NOMO-1 treated with DMSO at 0.1 percent for 48 hours (cell line): ENCODE data around the gene CASZ1.

Source experiments
- DNase-seq: peaks from one replicate; lab custom pipeline; 2025; ENCODE audit not compliant: unreplicated experiment; lab: John Stamatoyannopoulos, UW

Gene CASZ1

GRCh38 chr1:10691075-10691739 lies 105.2 kb downstream of the CASZ1 start:
- no peak for DNase-seq

DNA sequence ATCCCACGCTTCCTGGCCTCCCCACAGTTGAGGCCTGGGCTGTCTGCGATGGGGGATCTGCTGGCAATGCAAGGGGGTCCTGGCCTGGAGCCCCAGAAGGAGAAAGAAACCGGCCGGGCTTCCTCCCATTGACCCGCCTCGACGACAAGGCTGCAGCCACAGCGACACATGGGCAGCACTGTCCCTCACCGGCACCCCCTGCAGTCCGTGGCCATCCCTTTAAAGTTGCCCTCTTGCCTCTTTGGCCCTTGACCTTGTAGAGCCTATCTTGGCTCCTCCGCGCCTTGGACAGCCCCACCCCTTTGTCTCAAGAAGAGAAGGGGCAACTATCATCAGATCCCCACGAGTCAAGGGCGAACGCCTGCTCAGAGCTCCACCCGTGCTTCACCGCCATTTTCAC lies 106.0 kb downstream of the CASZ1 start:
- DNase-seq, result no peak

DNA sequence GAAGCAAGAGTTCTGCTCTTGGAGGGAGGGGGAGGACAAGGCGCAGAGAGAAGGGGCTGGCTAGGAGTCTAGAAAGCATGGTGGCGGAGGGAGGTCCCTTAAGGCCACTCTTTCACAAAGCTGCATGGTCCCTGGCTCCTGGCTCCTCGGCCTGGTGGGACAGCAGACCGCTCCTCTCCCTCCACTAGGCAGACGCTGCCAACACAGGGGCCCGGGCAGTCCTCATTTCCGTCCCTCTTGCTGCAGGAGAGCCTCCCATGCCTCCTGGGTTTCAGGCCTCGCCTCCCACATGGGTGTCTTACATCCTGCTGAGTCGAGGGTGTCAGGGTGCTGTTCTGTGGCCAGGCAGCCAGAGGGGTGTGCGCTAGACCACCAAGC lies 108.0 kb downstream of the CASZ1 start:
- no peak for DNase-seq

- DNase-seq, result no peak
These were observed 108.6 kb downstream of the CASZ1 start for GRCh38 chr1:10687782-10688408.

GRCh38 chr1:10687251-10687651 lies 109.2 kb downstream of the CASZ1 start:
- no peak for DNase-seq

DNA sequence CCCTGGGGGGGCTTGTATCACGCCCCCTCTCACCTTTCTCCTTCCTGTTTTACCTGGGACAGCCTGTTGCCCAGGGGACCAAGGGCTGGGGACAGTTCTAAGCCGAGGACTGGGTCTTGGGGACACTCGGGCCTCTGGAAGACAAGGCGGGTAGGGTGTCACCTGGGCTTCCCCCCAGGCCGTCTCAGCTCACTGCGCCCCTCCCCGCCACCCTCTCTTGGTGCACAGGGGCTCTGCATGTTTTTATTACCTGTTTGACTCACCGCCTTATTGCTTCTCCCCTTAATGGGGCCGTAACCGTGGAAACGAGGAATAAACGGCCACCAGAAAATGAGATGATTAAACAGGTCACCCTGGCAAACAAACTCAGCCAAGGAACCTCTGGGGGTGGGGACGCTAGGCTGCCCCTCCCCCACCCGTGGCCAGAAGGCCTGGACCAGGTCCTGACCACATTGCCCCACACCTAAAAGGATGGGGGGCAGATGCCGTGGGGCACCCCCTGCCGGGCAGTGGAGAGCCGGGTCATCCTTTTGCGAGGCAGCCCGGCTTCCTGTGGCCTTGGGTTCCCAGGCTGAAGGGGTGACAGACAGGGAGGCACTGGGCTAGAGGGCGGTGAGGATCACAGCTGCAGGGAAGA lies 109.9 kb downstream of the CASZ1 start:
- no peak for DNase-seq

DNA sequence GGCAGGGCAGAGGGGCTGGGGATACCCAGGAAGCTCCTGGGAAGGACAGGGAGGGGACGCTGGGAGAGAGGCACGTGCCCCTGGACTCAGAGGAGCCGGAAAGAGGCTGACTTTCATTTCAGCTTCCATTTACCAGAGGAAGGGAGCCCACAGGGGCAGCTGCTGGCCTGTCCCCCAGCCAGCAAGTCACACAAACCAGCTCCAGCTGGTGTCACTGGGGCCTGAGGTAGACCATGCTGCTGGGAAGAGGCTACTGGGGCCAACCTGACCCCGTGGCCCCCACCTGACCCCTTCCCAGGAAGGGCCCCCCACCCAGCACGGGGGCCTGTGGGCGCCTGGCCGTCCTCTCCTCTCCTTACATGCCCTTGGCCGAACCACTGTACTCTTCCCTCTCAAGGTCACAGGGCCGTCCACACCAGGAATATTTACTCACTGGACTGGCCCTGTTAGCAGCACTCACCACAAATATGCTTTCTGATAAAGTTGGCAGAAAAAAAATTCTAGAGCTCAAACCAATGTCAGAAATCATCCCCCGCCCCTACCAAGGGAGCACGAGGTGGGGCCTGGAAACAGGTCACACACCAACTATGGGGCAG lies 110.5 kb downstream of the CASZ1 start:
- DNase-seq, result no peak

GRCh38 chr1:10685196-10685807 lies 111.1 kb downstream of the CASZ1 start:
- no peak for DNase-seq

DNA sequence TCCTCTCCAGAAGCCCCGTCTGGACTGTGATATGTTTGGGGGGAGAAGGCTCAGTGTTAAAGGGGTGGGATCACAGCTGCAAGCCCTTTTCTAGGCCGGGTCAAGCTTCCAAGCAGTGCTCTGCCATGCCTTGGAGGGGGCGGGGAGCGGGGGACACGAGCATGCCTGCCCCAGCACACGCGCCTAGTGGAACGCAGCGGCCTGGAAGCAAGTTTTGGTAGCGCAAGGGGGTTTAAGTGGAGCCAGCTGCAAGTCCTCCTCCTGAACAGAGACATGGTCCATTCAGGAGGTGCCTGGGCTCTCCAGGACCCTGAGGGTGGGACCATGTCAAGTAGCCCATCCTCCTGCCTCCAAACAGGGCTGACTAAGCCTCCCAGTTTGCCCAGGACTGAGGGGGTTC lies 112.2 kb downstream of the CASZ1 start:
- DNase-seq, result no peak

DNA sequence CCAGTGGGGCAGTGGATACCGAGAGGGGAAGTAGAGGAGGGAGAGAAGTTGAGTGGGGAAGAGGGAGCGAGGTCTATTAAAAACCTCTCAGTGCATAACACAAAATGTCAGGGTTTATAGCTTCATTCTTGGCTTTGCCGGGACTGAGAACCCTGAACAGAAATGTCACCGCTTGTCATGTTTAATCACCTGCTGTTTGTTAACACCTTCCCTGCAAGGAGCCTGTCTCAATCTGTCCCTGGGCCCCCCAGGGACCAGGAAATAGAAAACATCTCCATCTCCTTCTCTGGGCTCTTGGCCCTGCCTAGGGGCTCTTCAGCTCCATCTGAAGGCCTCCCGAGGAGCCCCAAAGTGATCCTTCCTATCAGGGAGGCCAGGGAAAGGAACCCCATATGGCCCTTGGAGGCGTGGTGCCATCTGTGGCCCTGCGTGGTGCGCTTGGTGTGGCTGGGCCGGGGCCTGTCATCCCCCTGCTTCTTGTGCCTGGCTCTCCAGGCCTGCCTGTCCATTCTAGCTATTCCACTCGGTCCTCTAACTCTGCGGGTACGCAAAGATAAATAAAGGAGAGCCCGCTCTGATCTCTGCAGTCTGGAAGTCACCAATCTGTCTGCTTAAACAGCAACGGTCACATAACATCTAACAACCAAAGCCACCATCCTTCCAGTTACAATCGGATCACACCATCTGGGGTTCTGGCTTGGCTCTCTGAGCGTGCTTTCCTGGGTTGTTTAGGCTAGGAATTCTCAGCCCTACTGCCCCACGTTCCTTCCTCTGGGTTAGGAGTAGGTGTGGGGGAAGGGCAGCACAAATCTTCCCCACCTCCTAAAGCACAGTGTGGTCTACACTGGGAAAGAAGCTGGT lies 113.8 kb downstream of the CASZ1 start:
- no peak for DNase-seq

DNA sequence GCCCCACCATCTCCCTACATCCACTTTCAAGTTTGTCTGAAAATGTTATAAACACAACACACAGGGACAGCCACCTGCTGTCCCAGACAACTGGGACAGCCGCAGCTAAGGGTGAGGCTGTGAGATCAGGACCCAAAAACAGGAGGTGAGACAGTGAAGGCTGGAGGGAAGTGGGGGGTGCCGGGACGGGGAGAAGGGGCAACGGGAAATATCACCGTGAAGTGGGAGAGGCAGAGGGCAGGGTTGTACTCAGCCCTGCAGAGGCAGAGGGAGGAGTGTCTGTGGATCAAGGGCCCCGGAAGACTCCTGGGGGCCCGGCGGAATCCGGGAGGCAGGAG lies 114.4 kb downstream of the CASZ1 start:
- no peak for DNase-seq

DNA sequence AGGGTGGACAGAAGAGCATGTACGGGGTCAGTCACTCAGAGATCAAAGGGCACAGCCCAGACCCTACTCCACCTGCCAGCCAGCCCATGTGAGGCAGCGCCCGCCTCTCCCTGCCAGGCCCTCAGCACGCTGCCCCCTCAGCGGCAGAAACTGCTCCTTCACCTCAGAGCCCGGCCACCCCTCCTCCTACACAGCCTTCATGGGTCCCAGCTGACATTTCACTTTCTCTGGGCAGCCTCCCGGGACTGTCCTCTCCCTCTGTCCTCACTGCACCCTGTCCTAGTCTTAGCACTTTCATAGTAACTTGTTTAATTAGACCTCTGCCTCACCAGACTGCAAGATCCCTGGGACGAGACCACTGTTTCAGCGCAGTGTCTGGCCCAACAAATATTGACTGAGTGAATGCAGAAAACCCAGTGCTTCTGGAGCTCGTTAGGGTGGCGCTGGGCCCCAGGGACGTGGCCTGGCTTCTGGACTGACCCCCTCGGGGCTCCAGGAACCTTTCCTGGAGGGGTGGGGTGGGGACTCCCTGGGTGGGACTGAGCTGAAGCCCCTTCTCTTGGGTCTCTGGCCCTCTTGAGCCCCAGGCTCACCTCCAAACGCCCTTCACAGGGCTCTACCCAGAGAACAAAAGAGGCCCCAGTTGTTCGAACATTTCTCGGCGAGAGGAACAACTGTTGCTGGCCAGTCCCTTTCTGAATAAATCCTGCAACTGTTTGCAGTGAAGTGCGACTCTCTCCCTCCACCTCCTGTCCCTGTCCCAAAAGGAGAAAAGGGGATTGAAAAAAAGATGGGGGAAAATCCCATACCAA lies 114.9 kb downstream of the CASZ1 start:
- DNase-seq, result no peak

DNA sequence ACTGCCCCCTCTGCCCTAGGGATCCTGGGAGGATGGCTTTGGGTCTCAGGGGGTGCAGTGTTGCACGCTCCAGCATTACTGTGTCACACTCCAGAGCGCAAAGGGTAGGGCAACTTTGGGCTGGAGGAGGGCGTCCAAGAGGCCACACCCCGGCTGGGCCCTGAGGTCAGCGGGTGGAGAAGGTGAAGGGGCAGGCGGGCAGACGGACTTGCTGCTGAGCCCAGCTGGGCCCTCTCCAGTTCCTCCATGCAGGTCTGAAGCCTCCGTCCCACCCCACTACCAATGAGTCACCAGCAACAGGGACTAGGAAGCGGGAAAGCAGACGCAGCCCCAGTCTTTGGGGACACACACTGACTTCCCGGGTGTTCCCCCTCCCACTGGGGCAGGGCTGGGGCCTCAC lies 116.0 kb downstream of the CASZ1 start:
- DNase-seq, result no peak

- DNase-seq, result no peak
These were observed 116.8 kb downstream of the CASZ1 start for GRCh38 chr1:10679496-10680220.

- DNase-seq, result no peak
These were observed 117.6 kb downstream of the CASZ1 start for GRCh38 chr1:10678852-10679251.

GRCh38 chr1:10678402-10678801 lies 118.0 kb downstream of the CASZ1 start:
- DNase-seq, result no peak

DNA sequence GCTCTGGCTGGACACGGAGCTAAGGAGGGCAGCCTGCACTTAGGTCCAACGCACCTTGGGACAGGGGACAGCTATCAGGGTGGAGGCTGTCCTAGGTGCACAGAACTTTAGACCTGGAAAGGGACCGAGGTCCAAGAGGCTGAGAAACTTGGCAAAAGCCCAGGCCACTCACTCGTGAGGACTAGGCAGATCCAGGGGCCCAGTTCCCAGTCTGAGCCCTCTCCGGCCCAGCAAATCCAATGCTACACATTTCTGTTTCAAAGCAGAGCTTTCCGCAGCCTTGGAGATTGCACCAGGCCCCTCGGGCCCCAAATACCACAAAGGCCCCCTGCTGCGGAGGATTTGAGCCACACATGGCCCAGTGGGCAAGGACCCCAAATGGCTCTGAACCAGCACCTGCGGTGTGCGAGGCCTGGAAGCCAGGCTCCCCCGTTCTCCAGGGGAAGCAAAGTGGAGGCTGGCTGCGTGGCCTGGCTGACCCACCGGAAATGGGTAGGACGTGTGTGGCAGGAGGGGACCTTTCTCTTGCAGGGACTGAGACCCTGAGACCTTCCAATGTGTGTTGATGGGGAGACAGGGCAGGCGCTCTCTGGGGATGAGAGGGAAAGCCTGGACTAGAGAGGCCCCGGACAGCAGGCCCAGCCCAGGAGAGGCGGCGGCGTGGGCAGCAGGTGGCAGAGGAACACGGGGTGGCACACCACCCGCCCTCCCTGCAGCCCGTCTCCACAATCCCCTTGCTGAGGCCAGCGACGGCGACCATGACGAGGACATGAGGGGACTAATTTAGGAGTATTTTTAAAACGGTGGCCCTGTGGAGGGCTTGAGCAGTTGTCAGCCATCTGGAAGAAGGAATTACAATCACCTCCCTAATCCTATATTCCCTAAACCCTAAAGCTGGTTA lies 118.7 kb downstream of the CASZ1 start:
- DNase-seq, result no peak

DNA sequence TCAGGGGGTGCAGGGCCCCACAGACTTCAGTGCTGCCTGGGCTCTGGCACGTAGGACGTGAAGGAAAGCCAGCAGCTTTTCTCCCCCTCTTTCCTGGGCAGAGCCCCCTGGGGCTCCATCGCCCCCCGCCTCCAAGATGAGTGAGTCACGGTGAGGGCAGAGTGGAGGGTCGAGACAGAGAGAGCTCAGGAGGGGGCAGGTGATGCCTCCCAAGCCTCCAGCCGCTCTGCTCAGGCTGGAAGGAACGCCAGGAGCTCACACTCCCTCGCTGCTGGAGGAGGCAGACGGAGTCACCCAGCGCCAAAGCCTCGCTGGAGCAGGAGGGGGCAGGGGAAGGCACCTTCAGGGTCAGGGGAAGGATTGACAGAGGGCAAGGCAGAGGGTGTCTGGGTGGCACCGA lies 119.5 kb downstream of the CASZ1 start:
- DNase-seq, result no peak
